ENCODE data around the gene NFKBIA.
A peak's percentile ranks its signal among the peaks of the same experiment; 100 is the strongest.

- TF ChIP-seq CTCF (IDR thresholded peaks at IDR 0.05) (no peak), POLR2A (IDR thresholded peaks at IDR 0.05) (peak in 1 of 4 donors; percentile 48)
Observed at GRCh38 chr14:35365130-35366055, 39.2 kb downstream of the NFKBIA start.
